Limb (tissue), 2 donors: ENCODE data around the gene COL11A1.
"Not testable (repeated sequence)": the region's sequence is repeated elsewhere in the genome, so short reads cannot be mapped to it uniquely, and the experiment has no call there.

ENCODE experiments used
- DNase-seq, 2 donors: peaks; one replicate each; pipeline ENCODE4 v3.0.0-alpha.2; 2016; ENCODE audit errors: extremely low spot score in 2 of 2

COL11A1 gene

DNA sequence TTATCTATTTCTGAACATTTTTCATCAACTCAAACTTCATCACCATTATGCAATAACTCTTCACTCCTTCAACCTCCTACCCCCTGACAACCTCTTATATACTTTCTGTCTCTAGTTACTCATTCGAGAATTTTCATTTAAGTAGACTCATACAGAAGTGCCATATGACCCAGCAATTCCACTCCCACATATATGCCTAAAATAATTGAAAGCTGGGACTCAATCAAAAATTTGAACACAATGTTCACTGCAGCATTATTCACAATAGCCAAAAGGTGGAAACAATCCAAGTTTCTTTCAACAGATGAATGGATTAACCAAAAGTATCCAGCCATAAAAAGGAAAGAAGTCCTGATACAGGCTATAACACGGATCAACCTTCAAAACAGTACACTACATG is 24.1 kb downstream of the COL11A1 start:
- DNase-seq = no peak

DNA sequence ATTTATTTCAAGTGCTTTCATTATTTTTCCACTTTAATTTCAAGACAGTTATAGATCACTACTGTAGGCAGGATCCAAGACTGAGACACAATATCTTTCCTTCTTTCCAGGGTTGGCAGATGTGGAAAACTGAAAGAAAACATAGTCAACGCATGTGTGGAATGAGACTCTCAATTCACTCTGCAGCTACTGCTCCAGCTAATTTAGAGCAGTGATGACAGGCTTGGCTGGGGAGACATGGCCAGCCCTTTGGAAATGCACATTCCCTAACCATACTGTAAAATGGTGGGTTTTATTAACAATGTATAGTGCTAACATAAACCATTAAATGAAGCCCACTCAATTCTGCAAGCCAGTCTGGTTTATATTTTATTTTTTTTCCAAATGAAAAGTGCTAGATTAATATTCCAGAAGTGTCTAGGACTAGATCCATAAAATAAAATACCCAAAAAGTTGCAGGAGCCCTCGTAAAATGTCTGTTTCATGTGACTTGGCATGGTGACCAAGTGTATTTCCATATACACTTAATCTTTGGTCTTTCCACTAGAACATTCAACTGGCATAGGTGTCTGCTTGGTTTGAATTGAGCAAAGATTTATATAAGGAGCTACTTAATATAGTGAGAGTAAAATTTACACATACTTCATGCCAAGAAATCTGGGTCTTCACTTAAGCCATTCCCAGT is 32.9 kb downstream of the COL11A1 start:
- peak in 1 of 2 donors; percentile 55 for DNase-seq

DNA sequence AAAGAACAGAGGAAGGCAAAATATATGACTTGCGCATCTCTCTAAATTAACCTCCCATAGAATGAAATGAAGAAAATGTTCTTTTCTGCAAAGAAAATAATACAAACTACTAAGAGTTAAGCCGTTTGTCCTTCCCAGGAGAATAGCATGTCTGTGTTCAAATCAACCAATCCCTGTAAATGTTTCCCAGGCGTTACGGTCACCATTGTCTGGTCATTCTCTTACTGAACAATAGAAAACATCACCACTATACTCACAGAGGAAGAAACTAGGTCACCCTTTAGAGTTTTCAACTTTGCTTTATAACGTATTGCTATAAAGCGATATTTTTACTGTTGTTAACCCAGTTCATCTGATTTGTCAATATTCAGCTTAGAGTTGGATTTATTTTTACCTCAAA is 34.1 kb downstream of the COL11A1 start:
- no peak for DNase-seq

DNA sequence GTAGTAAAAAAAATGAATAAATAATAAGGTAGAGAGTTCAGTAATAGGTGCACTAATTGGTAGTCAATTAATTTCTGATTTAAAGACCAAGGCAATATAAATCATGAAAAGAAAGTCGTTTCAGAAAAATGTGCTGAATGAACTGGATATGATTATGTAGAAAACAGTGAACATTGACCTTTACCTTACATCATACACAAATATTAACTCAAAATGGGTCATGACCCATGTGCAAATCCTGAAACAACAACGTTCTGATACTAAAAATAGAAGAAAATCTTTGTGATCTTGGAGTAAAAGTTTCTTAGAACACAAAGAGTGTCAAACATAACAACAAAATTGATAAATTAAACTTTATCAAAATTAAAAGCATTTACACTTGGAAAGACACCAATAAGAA is 39.1 kb downstream of the COL11A1 start:
- no peak for DNase-seq

DNA sequence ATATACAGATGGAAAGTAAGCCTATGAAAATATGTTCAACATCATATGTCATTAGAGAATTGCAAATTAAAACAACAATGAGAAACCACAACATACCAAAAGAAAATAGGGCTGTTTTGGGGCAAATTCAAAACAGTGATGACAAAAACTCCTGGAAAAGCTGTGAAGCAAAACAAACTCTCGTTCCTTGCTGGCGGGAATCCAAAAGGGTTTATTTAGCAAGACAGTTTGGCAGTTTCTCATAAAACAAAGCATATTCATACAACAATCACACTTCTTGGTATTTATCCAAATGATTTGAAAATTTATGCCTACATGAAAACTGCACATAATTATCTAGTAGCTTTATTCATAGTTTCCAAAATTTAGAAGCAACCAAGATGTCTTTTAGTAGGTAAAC is 44.4 kb downstream of the COL11A1 start:
- no peak for DNase-seq

DNA sequence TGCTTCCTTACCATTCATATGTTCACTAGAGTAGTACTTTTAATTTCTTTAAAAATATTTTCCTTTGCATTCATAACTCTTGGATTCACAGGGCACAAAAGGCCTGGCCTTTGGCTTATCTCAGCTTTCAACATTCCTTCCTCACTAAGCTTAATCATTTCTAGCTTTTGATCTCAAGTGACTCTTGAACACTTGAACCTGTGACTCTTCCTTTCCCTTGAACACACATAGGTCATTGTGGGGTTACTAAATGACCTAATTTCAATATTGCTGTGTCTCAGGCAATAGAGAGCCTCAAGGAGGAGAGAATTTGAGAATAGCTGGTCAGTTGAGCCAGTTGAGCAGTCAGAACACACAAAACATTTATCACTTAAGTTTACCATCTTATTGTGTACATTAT is 49.9 kb downstream of the COL11A1 start:
- DNase-seq = no peak

DNA sequence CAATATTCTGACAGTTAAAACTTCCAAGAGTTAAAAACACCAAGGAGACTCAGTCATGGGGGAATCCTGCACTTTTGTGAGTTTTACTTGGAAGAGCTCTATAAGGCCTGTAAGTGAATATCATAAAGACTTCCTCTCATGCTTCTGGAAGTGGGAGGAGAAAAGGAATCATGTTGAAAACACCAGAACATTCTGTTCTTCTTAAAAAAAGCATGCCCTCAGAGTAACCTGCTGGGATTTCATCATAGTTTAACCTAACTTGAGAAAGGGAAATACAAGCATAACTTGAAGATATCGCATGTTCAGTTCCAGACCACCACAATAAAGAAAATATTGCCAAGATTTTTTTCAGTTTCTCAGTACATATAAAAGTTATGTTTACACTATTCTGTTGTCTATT is 51.9 kb downstream of the COL11A1 start:
- no peak for DNase-seq

DNA sequence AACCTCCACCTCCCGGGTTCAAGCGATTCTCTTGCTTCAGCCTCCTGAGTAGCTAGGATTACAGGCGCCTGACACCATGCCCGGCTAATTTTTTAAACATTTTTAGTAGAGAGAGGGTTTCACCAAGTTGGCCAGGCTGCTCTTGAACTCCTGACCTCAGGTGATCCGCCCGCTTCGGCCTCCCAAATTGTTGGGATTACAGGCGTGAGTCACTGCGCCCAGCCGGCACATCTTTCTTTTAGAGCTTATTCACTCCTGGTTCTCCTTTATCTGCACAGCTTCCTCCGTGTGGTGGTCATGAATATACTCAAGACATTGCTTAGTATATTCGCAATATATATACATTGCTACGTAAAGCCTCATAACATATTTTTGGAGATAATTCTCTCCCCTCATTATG is 80.2 kb downstream of the COL11A1 start:
- not testable (repeated sequence) for DNase-seq

DNA sequence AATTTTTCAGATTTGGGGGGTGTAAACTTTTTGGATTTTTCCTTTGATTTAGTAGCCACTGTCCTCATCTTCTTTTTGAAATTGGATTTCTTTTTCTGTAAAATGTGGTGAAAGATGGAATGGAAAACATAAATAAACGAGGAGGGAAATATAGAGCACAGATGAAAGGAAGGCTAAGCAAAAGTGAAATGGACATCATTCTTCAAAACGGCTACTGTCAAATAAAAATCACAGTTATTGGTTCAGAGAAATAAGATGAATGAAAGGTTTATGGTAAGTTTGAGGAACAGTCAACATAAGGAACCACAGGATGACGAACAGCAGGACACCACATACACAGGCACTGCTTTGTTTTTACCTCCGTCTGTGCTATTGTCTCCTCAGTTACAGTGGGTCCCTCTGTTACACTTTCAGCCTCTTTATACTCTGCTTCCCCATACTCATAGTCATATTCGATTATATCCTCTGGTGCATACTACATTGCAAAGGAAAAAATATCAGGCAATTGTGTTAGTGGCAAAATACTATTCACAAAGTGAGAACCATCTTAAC is 82.4 kb downstream of the COL11A1 start:
- no peak for DNase-seq

DNA sequence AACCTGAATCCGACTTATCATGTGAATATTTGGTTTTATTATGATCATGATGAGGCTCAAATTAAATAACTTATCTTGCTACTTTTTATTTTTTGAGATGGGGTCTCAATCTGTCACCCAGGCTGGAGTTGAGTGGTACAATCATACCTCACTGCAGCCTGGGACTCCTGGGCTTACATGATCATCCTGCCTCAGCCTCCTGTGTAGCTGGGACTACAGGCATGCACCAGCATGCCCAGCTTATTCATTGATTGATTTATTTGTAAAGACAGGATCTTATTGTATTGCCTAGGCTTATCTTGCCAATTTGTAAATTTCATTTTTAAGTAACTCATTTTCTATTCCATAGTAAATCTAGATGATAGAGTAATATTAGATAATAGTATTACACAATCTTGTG is 84.3 kb downstream of the COL11A1 start:
- DNase-seq = no peak

DNA sequence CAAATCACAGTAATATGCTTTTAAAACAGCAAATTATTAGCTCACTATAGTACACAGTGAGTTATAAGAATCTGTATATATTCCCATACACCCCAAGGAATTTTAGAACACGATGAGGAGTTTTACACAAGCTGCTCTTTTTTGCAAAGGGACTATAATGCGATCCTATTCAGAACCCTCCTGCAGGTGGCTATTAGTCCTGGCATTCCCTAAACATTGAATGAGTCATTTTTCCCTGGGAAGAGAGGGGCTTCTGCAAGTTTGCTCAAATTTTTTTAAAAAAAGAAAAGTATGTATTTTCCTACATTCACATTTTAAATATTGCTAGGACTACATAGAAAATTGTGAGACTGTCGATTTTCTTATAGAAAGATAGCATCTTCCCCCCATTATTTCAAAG is 106.3 kb downstream of the COL11A1 start:
- no peak for DNase-seq

DNA sequence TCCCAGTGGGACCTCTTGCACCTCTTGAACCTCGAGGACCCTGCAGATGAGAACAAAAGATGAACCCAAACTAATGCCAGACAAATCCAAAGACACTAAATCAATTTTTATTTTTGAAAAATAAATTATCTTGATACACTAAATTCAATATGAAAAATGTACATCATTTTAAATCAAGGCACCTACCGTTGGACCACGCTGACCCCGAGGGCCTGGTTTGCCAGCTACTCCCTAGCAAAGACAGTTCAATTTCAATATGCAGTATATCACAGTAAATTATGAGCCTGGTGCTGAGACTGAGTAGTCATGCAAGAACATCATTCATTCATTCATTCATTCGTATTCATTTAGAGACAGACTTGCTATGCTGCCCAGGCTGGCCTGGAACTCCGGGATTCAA is 129.4 kb downstream of the COL11A1 start:
- no peak for DNase-seq

DNA sequence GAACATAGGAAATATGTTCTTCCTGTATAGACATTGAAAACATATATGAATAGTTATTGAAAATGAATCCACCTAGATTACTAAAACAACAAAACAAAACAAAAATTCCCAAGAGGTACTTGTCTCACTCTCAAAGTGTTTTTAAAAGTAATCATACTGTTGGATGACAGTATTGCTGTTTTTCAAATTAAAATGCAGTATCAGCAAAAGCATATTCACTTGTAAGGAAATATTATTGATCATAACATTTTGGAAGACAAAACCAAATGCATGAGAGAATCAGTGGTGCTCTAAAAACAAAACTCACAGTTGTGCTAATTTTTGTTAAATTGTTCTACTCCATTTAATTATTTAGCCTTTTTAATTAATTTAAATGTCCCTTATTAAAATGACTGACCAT is 131.0 kb downstream of the COL11A1 start:
- no peak for DNase-seq

DNA sequence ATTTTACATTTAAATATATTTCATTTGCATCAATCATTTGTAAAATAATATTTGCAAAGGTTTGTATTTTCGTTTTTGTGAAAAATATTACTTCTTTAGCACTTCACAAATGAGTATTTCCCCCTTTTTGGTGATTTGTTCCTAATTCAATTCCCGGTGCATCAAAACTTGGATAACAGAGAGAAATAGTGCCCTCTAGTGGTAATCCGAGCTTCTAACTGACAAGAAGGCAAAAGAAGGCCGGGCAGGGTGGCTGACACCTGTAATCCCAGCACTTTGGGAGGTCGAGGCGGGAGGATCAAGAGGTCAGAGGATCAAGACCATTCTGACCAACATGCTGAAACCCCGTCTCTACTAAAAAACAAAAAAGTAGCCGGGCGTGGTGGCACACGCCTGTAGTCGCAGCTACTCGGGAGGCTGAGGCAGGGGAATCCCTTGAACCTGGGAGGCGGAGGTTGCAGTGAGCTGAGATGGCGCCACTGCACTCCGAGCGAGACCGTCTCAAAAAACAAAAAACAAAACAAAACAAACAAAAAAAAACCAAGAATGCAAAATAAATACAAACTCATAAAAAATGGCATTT is 137.7 kb downstream of the COL11A1 start:
- DNase-seq = peak in 1 of 2 donors; percentile 38

DNA sequence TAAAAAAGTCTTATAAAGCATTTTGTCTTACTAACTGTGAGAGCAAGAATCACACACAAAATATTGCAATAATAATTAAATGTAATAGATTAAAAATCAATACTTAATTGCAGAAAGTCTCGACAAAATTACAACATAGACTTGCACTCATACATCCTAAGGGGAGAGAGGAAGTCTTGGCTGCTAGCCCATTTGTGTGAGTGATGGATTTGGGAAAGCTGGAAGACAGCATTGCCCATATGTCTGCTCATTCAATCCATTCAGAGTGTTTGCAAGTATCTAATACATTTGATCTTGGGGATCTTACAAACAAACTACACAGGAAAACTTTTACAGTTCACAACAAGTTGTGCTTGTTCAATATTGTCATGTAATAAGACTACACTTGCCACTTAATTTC is 140.5 kb downstream of the COL11A1 start:
- no peak for DNase-seq

DNA sequence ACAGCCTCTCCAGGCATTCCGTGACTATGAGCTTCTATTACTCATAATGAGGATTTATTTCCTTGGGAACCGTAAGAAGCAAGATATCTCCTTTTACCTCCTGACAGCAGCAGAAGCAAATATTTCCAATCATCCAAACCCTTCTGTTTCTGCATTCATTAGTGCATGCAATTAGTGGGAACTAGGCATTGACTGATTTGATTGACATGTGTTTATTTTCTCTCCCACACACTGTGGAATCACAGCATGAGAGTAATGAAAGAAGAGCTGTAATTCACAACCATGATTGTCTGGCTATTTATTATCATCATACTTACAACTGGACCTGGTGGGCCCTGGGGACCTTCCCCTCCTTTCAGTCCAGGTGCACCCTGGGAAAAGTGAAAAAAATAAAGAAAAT is 146.8 kb downstream of the COL11A1 start:
- DNase-seq = no peak

DNA sequence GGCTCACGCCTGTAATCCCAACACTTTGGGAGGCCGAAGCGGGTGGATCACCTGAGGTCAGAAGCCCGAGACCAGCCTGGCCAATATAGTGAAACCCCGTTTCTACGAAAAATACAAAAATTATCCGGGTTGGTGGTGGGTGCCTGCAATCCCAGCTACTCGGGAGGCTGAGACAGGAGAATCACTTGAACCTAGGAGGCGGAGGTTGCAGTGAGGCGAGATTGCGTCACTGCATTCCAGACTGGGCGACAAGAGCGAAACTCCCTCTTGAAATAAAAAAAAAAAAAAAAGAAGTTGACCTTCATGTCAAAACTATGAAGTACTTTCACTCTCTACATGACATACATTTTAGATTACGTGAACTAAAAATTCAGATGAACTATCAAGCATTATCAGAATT is 153.7 kb downstream of the COL11A1 start:
- no peak for DNase-seq

DNA sequence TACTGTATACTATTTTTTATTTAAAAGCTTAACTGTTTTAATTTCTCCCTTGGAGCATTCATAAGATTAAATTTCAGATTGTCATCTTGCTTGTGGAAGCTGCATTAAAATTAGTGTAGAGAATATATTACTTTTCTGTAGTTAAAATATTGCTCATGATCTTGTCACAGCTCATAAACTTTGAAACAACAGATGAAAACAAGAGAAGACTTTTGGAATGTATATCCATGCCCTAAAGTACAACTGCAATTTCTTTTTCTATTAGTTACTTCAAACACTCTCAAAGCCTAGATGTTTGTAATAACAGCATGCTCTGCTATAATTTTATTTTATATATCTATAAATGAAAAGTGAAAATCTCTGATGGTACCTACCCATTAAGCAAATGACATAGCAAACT is 155.9 kb downstream of the COL11A1 start:
- DNase-seq = no peak

DNA sequence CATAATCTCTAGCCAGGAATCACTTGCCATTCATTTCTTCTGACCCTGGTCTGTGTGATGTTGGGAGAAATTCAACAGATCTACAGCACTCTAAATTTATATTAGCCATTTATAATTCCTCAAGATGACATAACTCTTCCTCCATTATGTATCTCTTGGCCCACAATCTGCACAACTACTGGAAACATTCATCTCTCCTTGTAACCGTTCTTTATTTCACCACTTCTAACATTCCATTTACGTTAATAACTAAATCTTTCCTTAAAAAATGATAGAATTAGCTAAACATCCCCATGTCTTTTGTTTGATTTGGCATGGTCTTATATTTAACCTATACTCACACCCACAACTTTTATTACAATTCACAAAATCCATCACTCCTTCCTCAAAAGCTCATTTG is 166.0 kb downstream of the COL11A1 start:
- DNase-seq = no peak

DNA sequence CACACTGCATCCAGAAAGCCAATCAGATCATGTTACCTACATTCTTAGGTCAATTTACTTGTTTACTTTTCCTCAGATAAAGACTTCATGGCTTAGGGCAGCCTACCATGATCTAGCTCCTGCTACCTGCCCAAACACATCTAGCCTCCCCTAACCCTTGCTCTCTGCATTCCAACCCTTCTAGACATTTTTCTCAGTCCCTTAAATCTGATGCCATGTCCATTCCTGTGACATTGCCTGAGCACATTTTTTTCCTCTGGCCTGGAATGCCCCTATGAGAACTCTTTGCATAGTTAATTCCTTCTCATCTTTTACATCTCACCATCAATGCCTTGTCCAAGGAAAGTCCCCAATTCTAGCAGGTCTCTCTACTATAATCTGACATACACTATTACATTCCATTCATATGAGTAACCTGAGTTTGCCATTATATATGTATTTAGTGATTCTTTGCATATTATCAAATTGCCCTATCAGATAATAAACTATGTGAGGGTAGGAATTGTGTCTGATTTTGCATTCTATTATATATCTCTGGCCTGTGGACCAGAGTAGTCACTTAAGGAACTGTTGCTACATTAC is 166.9 kb downstream of the COL11A1 start:
- no peak for DNase-seq

DNA sequence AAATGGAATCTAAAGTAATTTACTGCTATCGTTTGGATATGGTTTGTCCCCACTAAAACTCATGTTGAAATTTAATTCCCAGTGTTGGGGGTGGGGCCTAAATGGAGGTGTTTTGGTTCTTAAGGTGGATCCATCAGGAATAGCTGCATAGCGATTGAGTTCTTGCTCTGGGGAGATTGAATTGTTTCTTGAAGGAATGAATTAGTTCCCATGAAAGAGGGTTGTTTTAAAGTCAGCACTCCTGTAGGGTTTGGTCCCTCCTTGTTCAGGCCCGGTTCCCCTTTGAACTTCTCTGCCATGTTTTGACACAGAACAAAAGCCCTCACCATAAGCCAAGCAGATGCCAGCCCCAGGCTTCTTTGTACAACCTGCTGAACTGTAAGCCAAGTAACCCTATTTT is 170.9 kb downstream of the COL11A1 start:
- no peak for DNase-seq

DNA sequence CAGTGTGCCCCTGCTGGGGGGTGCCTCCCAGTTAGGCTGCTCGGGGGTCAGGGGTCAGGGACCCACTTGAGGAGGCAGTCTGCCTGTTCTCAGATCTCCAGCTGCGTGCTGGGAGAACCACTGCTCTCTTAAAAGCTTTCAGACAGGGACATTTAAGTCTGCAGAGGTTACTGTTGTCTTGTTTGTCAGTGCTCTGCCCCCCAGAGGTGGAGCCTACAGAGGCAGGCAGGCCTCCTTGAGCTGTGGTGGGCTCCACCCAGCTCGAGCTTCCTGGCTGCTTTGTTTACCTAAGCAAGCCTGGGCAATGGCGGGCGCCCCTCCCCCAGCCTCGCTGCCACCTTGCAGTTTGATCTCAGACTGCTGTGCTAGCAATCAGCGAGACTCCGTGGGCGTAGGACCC is 175.0 kb downstream of the COL11A1 start:
- DNase-seq = not testable (repeated sequence)

DNA sequence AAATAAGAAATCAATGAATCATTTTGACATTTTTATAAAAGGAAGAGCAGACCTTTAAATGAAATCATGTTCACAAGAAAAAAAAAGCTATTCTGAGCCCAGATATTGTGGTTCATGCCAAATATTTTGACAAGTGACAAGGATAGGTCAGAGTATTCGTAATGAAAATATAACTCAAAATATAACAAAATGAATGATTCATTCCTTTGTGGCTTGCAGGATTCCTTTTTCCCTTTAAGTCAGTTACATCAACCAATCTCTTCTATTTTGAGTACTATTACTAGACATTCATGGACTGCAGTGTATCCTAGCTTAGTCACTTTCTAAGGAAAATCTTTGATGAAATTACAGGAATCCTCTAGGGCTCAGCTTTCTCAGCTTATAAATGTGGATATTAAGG is 188.7 kb downstream of the COL11A1 start:
- no peak for DNase-seq
